DND-41 (cell line): ENCODE measurements around the gene ADAMTS15.

Experiments
- ATAC-seq: fragments of 200-7000 bp; cut with Tn5 transposase; 3 replicates; pipeline ENCODE4 v1.9.1; 2021; ENCODE audit warnings: low read depth; ENCODE audit not compliant: insufficient read depth
- DNase-seq: peaks from one replicate; pipeline ENCODE4 v3.0.0-alpha.2; 2020
- H2AFZ ChIP-seq: 2 replicates; pipeline ENCODE4 v1.6.0; 2012; ENCODE audit warnings: low read depth, low read length
- H3K27ac ChIP-seq: 2 replicates; pipeline ENCODE4 v1.5.1; 2012; ENCODE audit warnings: low read length, inconsistent platforms
- H3K27me3 ChIP-seq: fragments of 200-600 bp; sonication (generic); 2 replicates; pipeline ENCODE4 v1.6.0; 2012; ENCODE audit warnings: low read length, mild to moderate bottlenecking, inconsistent platforms; ENCODE audit not compliant: insufficient read depth, poor library complexity
- H3K36me3 ChIP-seq: 2 replicates; pipeline ENCODE4 v1.5.1; 2012; ENCODE audit warnings: low read length, inconsistent platforms; ENCODE audit not compliant: insufficient read depth
- H3K4me1 ChIP-seq: 2 replicates; pipeline ENCODE4 v1.5.1; 2012; ENCODE audit warnings: mild to moderate bottlenecking, low read length; ENCODE audit not compliant: insufficient read depth
- H3K4me2 ChIP-seq: 2 replicates; pipeline ENCODE4 v1.6.0; 2012; ENCODE audit warnings: mild to moderate bottlenecking, moderate library complexity, low read length, inconsistent platforms; ENCODE audit not compliant: insufficient read depth
- H3K4me3 ChIP-seq, 2 experiments: fragments of 200-600 bp in 1 of 2; shearing (Covaris generic) in 1 of 2; 2 replicates each; pipeline ENCODE4 v1.5.1; 2012 to 2016; ENCODE audit warnings: inconsistent platforms in 2 of 2, low read length in 2 of 2, mild to moderate bottlenecking in 2 of 2, low read depth in 1 of 2, moderate library complexity in 1 of 2
- H3K79me2 ChIP-seq: 2 replicates; pipeline ENCODE4 v1.6.0; 2012; ENCODE audit warnings: low read length, inconsistent platforms; ENCODE audit not compliant: insufficient read depth
- H3K9ac ChIP-seq: 2 replicates; pipeline ENCODE4 v1.6.0; 2012; ENCODE audit warnings: low read depth, mild to moderate bottlenecking, inconsistent platforms, low read length, moderate library complexity
- H3K9me3 ChIP-seq: 2 replicates; pipeline ENCODE4 v1.5.1; 2012; ENCODE audit warnings: low read length, moderate library complexity, mild to moderate bottlenecking, inconsistent platforms; ENCODE audit not compliant: insufficient read depth, severe bottlenecking
- H4K20me1 ChIP-seq: 2 replicates; pipeline ENCODE4 v1.6.0; 2012; ENCODE audit warnings: low read length; ENCODE audit not compliant: insufficient read depth
- CTCF ChIP-seq: IDR thresholded peaks from 2 replicates; pipeline ENCODE4 v1.5.1; 2012; ENCODE audit warnings: borderline replicate concordance, low read length, moderate library complexity, mild to moderate bottlenecking; ENCODE audit not compliant: poor library complexity, severe bottlenecking; ENCODE audit errors: extremely low read depth
- EZH2 ChIP-seq: IDR thresholded peaks from 3 replicates; pipeline ENCODE4 v1.6.1; 2012; ENCODE audit warnings: borderline replicate concordance, low read depth, mild to moderate bottlenecking, moderate library complexity, low read length, inconsistent platforms; ENCODE audit not compliant: severe bottlenecking

ADAMTS15 gene

GRCh38 chr11:130474637-130475400 is 26.4 kb downstream of the ADAMTS15 start:
- no peak overlapping the region for H3K27ac ChIP-seq
- no peak for TF ChIP-seq CTCF
- no peak for TF ChIP-seq EZH2
- H4K20me1 ChIP-seq = no peaks in the 10 kb centered on the region
- no peaks in the 10 kb centered on the region for H3K36me3 ChIP-seq
- no peak overlapping the region for H3K9ac ChIP-seq
- H3K9me3 ChIP-seq = no peaks in the 10 kb centered on the region
- DNase-seq (no peak), ATAC-seq (no peak)
- H3K4me1 ChIP-seq = no peaks in the 10 kb centered on the region
- H3K4me2 ChIP-seq = no peak overlapping the region
- peaks cover 5% of the 10 kb centered on the region for H3K27me3 ChIP-seq
- no peaks in the 10 kb centered on the region for H3K79me2 ChIP-seq
- no peak overlapping the region for H2AFZ ChIP-seq
- no peak overlapping the region for H3K4me3 ChIP-seq

- Histone ChIP-seq H3K36me3 (no peaks in the 10 kb centered on the region), H3K27me3 (peaks cover 5% of the 10 kb centered on the region), H3K79me2 (no peaks in the 10 kb centered on the region), H3K4me1 (no peaks in the 10 kb centered on the region), H4K20me1 (no peaks in the 10 kb centered on the region), H3K4me2 (no peak overlapping the region), H3K9me3 (no peaks in the 10 kb centered on the region), H3K4me3 (no peak overlapping the region), H3K9ac (no peak overlapping the region), H3K27ac (no peak overlapping the region), H2AFZ (no peak overlapping the region)
- no peak for ATAC-seq
- DNase-seq = no peak
- no peak for TF ChIP-seq CTCF
- no peak for TF ChIP-seq EZH2
Measured at GRCh38 chr11:130475426-130476053, 27.1 kb downstream of the ADAMTS15 start.

- peaks cover 5% of the 10 kb centered on the region for H3K27me3 ChIP-seq
- TF ChIP-seq EZH2 = no peak
- no peak for TF ChIP-seq CTCF
- no peak overlapping the region for H3K9ac ChIP-seq
- H3K4me1 ChIP-seq = no peaks in the 10 kb centered on the region
- no peaks in the 10 kb centered on the region for H3K9me3 ChIP-seq
- no peaks in the 10 kb centered on the region for H3K79me2 ChIP-seq
- H3K27ac ChIP-seq = no peak overlapping the region
- H4K20me1 ChIP-seq = no peaks in the 10 kb centered on the region
- no peaks in the 10 kb centered on the region for H3K36me3 ChIP-seq
- no peak for DNase-seq
- H3K4me3 ChIP-seq = no peak overlapping the region
- no peak overlapping the region for H3K4me2 ChIP-seq
- H2AFZ ChIP-seq = no peak overlapping the region
- no peak for ATAC-seq
Measured at GRCh38 chr11:130476200-130476921, 27.9 kb downstream of the ADAMTS15 start.
